ENCODE results near the gene GARS1.
"Not testable (repeated sequence)": the region's sequence is repeated elsewhere in the genome, so short reads cannot be mapped to it uniquely, and the experiment has no call there.

Gene GARS1

DNA sequence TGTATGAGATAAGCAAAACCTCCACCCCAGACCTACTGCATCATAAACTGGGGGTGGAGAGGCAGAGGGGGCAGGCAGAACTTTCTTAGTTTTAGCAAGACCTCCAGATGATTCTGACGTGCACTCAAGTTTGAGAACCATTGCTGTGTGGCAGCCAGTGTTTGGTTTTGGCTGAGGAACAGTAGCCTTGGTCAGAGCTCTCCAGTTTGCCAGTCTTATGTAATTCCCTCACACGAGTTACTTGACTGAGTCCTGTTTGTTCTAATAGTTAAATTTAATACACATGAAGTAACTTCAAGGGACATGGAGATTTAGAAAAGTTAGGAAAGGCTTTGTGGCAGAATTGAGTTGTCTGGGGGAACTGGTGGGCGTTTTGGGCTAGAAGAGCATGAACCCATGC is 38.5 kb downstream of the GARS1 start:
- no peak for DNase-seq

DNA sequence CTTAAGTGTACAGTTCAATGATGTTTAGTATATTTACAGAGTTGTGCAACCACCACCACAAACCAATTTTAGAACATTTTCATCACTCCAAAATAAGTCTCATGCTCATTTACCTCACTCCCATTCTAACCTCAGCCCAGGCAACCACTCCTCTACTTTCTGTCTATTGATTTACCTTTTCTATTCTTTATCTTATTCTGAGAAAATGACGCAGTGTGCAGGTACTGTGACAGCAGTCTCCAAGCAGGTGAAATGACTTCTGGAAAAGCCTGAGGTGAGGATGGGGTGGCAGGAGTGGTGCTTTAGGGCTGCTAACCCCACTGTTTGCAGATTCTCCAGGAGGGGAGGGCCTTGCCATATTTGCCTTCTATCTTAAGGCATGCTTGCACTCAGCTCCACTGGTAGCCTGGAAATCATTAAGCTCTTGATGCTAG is 39.5 kb downstream of the GARS1 start:
- no peak for DNase-seq

DNA sequence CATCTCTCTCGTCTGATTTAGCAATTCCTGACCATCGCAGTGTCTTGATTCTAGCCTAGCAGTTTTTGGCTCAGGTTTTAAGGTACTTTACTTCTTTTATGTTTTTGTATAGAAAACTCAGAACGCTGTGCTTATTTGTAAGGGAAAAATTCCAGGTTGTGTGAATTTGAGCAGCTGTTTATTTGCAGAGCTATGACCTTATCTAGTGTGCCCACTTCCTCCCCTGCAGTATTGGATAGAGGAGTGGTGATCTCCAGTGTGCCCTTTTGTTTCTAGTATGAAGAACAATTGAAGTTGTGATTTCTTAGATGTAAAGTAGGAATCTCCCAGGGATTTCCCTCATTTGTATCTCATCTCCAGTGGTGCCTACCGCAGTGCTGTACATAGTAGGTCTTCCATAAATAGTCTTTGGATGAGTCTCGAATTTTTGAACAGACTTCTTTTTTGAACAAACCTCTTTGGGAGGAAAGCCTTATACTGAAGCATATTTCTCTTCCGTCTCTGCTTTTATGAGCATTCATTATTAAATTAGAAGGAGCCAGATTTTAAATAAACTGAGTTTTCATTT is 40.0 kb downstream of the GARS1 start:
- no peak for DNase-seq

DNA sequence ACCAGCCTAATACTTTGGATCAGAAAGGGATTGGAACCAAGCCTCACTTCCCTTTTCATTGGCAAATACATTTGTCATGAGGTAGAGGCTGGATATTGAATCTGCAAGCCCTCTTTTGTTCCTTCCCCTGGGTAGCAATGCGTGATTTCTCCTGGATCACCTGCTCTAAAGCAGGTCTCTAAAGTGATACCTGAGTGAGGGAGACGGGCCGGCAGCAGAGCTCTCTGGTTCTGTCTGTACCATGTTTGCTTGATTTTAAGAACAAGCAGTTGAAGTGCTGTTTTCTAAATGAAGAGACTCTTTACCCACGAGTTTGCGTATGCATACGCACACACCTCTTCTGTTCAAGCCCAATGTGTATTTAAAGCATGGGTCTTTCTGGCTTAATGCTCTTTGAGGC is 41.1 kb downstream of the GARS1 start:
- no peak for DNase-seq

DNA sequence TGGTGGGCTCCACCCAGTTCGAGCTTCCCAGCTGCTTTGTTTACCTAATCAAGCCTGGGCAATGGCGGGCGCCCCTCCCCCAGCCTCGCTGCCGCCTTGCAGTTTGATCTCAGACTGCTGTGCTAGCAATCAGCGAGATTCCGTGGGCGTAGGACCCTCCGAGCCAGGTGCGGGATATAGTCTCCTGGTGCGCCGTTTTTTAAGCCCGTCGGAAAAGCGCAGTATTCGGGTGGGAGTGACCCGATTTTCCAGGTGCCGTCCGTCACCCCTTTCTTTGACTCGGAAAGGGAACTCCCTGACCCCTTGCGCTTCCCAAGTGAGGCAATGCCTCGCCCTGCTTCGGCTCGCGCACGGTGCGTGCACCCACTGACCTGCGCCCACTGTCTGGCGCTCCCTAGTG is 47.6 kb downstream of the GARS1 start:
- not testable (repeated sequence) for DNase-seq

DNA sequence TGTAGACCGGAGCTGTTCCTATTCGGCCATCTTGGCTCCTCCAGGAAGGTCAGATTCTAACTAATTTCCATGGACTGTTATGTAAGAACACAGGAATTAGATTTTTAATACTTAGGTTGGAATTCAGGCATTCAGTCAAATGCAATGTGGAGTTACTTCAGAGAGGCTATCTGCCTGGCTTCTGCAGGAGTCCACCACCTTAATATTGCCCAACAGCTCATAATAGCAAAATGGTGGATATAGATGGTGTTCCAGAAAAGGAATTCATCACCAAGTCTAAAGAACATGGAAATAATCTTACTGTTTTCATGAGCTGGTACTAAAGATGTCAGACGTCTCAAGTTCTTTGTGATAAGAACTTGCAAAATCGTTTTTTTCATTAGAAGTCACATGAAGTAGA is 48.1 kb downstream of the GARS1 start:
- no peak for DNase-seq

DNA sequence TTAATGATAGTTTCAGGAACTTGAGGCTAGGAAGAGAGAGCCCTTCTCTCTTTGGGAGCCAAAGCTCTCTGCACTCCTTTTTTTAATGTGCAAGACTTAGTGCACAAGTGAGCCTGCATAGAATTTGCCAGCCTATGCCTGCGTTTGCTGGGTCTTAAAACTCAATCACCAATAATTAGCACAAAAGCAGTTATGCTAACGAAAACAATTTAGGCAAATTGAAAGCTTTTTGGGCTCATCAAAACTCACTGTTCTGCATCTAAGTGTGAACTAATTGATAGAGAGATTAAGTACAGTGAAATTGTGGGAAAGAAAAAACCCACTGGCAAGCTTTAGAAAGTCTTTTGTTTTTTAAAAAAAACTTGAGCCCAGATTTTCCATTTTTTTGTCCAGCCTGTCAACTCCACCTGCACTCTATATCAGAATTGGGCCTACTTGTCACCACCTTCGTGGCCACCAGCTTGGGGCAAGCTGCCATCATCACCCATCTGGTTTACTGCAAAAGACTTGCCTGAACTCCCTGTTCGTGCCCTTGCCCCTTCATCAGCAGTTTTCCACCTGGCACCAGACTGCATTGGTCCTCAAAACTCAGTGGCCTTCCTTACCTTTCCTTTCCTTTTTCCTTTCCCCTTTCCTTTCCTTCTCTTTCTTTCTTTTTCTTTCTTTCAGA is 49.7 kb downstream of the GARS1 start:
- DNase-seq, result no peak

DNA sequence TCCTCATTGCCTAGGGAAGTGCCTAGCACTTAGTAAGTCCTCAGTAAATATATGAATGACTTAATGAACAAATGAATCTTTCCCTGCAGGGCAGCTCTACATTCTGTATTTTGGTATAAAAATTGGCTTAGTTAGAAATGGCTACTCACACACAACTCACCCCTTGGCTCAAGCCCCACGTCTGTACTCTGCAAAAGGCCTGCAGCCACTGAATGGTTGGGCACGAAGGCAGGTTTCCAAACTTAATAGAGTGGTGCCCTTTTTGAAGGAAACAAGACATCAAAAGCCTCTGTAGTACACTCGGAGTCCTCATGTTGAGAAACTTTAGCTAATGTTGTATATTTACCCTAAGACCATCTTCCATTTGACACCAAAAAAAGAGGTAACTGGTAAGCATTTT is 51.0 kb downstream of the GARS1 start:
- DNase-seq, result no peak

DNA sequence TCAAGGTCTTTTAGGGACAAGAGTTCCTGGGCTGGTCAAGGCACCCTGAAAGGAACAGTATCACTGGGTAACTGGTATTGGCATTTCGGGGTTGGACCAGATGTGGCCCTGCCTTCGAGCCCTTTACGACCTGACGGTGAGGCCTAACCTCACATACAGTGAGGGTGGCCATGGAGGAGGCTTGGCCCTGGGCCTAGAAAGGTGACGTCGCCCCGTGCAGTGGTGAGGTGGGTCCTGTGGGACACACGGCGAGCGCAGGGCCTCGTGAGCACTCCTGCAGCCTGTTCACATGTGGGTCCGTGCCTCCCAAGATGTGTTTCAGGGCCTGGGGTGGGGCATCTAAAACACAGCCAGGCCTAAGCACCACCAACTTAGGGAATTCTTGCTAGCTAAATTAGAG is 51.5 kb downstream of the GARS1 start:
- no peak for DNase-seq

DNA sequence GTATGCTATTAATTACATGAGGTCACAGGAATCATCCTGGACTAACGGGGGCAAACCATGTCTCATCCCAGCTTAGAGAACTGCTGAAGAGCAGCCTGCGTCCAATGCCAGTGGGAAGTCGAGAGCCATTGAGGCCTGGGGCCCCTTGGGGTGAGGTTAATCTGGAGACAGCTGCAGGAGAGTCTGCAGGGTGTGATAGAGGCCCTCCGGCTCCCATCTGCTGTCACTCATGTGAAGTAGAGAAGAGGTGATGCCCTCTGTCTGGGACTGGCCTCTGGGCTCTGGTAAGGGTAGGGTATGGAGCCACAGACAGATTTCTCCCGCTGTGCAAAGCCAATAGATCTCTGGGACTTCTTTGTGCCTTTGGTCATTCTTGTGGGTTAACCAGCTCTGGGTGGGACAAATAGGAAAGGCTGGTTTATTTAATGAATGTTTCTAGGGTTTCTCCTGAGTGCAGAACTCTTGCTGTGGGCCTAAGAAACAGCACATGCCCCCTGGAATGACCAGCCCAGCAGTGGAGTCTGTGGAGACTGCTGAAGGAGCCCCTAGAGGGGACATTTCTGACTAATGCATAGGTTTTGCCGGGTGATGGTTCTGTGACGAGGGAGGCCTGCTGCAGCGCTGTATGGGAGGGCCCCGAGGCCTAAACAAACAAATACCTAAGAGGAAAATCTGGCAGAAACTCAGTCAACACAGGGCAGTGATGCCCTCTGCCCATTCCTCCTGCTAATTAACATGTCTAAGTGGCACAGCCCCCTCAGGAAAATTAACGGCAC is 53.1 kb downstream of the GARS1 start:
- DNase-seq, result no peak

DNA sequence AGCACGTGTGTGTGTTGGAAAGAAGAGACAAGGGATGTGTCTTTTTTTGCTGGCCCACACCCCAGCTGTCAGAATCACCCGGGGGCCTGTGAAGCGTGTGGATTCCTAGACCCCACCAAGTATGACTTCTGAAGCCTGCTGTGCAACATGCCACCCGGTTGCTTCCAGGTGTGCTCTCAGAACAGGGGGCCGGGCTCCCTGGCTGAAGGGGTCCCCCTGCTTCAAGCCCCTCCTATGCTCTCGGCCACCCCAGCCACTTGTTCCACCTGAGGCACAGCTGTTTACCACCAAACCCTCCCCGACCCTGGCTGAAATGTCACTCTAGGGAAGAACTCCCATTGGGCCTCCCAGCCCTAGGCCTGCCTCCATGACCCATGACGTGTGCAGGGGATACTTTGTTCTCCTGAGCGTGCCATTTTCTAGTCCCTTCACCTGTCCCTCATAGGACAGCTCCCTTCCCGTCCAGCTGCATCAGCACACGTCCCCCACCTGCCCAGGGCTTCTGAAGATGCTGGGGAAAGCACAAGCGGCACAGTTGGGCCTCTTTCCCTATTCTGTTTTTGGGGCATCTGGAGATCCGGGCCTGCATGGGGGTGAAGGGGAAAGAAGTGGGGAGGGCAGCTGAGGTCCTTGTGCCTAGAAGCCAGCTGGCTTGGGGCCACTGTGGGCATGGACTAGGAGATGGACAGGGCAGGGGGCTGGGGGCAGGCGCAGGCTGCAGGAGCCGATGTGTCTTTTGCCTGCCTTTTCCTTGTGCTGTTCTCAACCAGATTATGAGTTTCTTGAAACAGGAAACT is 54.3 kb downstream of the GARS1 start:
- DNase-seq, result no peak

DNA sequence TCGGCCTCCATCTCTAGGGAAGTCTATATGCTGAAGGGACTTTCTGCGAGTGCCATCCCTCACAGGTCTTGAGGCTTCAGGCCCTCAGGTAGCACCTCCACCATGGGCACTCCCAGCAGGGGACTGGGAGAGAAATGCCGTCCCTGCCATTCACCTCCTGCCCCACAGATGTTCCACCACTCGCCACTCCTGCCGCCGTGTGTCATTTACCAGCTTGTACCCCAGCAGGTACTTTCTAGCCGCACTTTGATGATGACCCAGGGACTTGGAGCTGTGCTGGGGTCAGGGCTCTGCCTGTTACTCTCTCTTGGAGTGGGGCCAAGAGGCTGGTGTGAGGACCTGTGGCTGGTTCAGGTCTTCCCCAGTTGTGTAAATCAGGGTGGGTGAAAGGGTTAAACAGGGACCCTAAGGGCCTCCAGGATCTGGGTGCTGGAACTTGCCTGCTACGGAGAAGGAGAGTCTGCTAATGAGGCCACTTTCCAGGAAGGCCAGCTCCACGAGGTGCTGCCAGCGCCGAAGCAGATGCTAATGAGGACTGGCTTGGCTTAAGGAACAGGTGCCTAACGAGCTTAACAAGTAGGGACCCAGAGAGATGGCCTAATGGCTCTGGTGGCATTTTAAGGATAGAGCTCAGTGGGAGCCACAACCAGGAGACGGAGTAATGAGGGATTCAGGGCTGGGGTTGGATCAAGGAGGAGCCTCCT is 55.2 kb downstream of the GARS1 start:
- DNase-seq, result no peak

DNA sequence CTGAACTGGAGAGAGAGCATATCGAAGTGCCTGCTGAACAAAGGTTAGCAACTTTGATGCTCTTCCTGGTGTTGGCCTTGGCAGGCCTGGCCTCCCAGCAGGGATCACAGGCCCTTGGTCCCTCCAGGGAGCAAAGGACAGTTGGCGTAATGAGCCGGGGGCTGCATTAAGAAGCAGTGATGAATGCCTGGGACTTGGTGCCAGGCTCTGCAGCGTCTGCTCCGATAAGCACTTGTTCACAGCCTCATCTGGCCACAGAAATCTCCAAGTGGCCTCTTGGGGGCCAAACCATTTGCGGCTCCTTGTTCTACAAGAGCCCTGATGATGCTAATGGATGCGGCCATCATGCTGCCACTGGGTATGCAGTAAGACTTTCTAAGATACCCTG is 55.7 kb downstream of the GARS1 start:
- no peak for DNase-seq

DNA sequence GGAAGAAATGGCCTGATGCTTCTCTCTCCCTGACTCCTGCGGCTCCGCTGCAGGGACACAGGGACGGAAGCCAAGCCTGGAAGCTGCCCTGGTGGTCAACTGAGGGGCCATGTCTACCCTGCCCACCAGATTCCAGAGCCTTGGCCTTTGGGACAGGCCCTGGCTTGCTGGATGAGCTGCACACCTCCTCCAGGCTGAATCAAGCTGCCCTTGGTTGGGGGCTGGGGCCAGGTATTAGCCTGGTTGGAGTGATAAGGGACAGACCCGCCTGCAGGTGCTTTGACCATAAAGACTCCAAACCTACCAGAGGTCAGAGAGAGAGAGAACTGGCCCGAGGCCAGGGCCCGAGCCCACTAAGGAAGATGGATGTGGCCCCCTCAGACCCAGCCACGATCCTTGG is 57.5 kb downstream of the GARS1 start:
- no peak for DNase-seq

DNA sequence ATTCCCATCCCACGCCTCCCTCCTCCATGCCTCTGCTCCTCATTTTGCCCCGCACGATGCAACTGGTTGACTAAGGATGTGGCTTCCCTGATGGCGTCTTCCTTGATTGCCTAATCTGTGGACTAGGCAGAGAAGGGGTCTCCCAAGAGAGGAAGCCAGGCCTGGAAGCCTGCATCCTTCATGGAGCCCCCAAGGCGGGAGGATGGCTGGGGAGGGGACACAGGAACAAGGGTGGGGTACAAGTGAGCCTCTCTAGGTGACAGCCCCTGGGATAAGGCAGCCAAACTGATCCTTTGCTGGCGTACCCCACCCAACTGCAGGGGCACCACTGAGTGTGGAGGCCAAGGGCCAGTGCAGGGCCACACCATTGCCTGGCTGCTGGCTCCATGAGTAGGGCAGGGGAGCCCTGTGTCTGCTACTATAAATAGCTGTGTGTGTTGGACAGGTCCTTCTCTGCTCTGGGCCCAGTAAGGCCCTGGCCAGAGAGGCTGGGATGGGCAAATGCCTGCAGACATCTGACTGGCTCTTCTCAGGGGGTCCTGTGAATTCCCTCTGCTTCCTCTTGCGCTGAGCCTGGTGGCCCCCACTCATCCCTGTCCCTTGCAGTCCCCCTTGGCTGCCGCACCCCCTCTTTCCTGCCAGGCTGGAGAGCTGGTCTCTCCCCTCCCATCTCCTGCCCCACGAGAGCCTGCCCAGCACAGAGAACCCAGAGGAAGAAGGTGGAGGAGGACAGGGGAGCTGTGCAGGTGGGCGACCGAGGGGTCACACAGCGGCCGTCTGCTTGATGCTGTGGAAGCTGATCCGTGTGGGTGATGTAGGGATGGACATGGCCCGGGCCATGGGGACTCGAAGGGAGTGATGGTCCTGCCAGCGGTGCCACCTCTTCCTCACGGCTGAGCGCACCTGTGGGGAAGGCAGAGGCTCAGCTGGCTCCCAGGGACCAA is 58.3 kb downstream of the GARS1 start:
- no peak for DNase-seq

DNA sequence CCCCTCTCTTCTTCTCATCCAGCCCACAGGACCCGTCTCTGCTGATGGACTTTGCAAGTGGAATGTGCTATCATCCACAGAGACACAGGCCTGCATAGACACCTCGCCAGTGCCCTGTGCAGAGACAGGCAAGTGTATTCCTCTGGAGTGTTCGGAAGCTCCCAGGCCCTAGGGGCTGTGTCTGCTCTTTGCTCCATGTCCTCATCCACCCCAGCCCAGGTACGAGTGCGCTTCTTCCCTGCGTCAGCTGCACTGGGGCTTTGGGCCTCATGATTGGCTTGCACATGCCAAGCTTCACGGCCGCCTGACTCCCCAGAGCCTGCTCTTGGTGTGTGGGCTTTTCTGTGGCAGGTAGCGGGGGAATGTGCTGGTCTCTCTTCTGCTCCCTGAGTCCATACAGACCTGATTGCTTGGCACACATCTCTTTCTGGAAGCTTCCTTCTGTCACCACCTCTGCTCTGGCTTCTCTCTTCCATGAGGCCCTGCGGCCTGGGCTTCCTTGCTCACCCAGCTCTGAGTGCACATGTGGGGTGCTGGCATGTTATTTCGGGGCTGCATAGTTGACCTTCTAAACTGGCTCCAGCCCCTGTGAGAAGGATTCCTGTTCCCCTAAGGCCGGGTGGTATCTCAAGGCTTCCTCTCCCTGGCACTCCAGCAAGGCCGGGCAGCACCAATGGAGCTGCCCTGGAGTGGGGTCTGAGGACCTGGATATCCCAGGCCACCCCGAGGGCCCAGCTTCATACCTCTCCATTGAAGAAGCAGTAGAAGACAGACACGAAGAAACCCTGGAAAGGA is 59.8 kb downstream of the GARS1 start:
- DNase-seq, result no peak

DNA sequence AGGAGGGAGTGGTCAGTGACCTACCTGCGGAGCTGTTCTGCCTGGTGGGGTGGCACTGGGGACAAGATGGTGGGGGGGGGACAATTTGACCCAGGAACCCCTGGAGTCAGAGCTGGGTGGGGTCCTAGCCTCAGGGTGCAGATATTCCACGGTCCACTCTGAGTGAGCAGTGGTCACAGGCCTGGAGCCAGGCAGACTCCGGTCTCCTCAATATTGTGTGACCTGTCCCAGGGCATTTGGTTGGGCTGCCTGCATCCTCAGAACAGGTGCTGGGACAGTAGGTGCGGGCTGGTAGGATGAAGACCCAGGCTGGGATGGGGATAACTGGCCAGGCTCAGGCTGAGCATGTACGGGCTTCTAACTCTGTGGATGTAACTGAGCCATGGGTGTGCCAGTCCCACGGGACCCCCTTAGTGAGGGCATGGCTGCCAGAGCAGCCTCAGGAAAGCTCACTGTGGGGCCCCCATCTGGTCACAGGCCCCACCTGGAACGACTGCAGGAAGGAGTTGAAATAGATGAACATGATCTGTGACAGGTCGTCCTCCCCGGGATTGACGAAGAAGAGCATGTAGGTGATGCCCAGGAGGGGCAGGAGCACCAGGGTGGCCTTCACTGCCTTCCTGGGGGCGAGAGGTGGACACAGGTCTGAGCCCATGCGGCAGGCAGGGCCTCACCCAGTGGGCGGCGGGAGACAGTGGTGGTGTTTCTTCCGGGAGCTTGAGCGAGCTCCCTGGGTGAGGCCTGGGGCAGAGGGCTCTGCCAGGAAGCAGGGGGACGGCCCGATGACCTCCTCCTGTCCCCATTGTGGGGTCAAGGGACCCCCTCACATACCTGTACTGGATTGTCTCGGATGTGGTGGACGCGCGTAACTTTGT is 60.7 kb downstream of the GARS1 start:
- no peak for DNase-seq

DNA sequence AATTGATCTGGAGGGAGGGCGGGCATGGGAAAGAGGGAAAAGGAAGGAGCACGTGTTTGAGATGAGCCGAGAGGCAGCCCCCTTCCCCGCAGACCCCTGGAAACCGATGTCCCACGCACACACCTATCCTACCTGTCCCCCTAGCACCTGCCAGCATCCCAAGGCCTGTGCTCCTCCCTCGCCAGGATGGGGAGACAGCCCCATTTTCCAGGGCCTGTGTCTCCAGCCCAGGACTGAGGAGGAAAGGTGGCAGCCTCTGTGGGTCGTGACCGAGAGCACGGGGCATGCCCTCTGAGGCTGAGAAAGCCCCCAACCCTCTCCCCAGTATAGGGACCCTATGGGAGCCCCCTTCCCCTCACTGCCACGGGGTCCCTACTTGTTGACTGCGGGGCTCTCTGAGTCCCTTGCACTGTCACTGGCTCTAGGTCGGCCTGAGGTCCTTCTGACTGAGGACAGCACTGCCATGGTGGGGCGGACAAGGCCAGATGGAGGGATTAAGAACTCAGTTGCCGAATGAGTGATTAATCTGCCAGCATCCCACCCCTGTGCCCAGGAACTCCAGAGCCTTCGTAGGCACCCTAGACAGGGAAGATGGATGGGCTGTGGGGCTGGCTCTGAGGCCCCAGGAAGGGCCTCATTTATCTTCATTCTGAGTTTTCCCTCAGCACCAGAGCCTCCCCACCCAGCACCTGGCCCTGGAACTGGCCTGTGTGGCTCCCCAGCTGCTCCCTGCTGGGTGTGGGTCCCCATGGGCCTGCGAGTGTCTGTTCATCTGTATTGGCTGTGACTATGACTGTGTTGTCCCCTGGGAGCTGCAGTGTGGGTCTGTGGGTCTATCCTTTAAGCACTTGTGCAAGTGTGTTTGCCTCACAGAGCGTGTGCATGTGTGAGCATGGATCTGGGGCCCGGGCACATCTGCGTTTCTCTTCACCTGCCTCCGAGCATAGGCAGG is 61.6 kb downstream of the GARS1 start:
- no peak for DNase-seq

DNA sequence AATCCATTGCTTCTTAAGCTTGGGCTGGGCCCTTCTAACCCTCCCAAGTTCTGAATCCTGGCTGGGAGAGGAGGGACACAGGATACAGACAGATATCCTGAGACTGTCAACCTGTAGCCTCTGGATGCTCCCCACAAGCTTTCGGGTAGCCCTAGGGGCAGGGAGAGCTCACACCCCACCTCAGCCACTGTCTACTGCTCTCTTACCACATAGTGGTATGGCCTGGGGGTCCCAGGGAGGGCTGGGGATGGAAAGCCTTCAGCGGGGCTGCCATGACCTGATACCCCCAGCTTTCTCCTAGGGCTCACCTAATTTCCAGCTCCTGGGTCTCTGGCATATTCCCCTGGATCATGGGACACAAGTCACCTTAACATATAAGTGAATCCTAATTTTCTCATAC is 62.5 kb downstream of the GARS1 start:
- no peak for DNase-seq

Data from bone marrow (tissue), 2 donors.